Adrenal gland (tissue), 12 donors: ENCODE data around the gene BTBD19. TPM values are rescaled to one million over a fixed set of nuclear protein-coding genes. Genes with fewer than 3 reads are reported as not detected.

Experiments
- DNase-seq, 7 donors: peaks; one replicate each; pipeline ENCODE4 v3.0.0-alpha.2; 2019 to 2020
- H3K27ac ChIP-seq, 5 donors: fragments of 200-600 bp; sonication (generic) in 4 of 5; 1 replicate in 3 of 5; 2 replicates in 2 of 5; pipeline versions ENCODE4 v1.5.1 to v1.8.0; 2016 to 2020; ENCODE audit warnings: mild to moderate bottlenecking in 1 of 5
- H3K27me3 ChIP-seq: fragments of 200-600 bp; 2 replicates; pipeline ENCODE4 v1.8.0; 2021
- H3K36me3 ChIP-seq, 2 donors: fragments of 200-600 bp; replicated peaks in 1 of 2; 1 replicate in 1 of 2; 2 replicates in 1 of 2; pipeline versions ENCODE4 v1.5.1 to v1.8.0; 2018 to 2022
- H3K4me1 ChIP-seq, 2 donors: fragments of 200-600 bp; replicated peaks in 1 of 2; 1 replicate in 1 of 2; 2 replicates in 1 of 2; pipeline versions ENCODE4 v1.5.1 to v1.8.0; 2018 to 2021
- H3K4me3 ChIP-seq, 4 donors: fragments of 200-600 bp; sonication (generic) in 3 of 4; one replicate each; pipeline ENCODE4 v1.5.1; 2016 to 2018
- H3K9me3 ChIP-seq, 3 donors: fragments of 200-600 bp; sonication (generic) in 1 of 3; replicated peaks in 1 of 3; 1 replicate in 2 of 3; 2 replicates in 1 of 3; pipeline versions ENCODE4 v1.5.1 to v1.8.0; 2016 to 2021
- POLR2A ChIP-seq, 2 donors: fragments of 450-650 bp; IDR thresholded peaks; one replicate each; pipeline ENCODE4 v1.6.1; 2017; ENCODE audit warnings: antibody characterized with exemption in 2 of 2, mild to moderate bottlenecking in 2 of 2, moderate library complexity in 1 of 2
- WGBS, 4 donors: extraction: QIAGEN DNeasy Blood & Tissue Kit in 2 of 4; methylation state at CpG; one replicate each; pipeline versions ENCODE4 v1.1.5 to v1.1.7; 2013 to 2017; 5-methylcytosine and 5-hydroxymethylcytosine counted together
- intact Hi-C, 2 donors: fragments of 100-400 bp; cut with DNase I; formaldehyde crosslinking; loops; one replicate each; pipeline versions ENCODE4 v1.14.1 to v1.15.0; 2022 to 2023
- polyA plus RNA-seq, 3 donors: library from polyadenylated mRNA; stranded (reverse); fragments of 200-250 nt in 2 of 3; fragments of 350-450 nt in 1 of 3; fragmentation: Illumina TruSeq in 1 of 3; extraction: RNeasy Lipid Tissue Mini Kit (QIAGEN cat#74804) in 1 of 3; gene quantifications; one replicate each; pipeline ENCODE4 v1.2.3, GENCODE V29; 2013 to 2014
- total RNA-seq, 9 donors: library from RNA; depleted of rRNA in 4 of 9; stranded (reverse); fragments of >200 nt in 4 of 9; fragments of 120-200 nt in 1 of 9; fragmentation: NEBNext Ultra II Directional in 1 of 9; extraction: Animal tissue kit (Norgen Biotek cat#: 25700) in 1 of 9; gene quantifications; one replicate each; pipeline versions ENCODE4 v1.1.0 to v1.2.4, GENCODE V29; 2013 to 2023
- TF ChIP-seq, protein P1 (sequence below), 6 experiments: fragments of 450-650 bp in 4 of 6; fragments of 200-600 bp in 2 of 6; sonication (generic) in 1 of 6; IDR thresholded peaks; 1 replicate in 5 of 6; 2 replicates in 1 of 6; pipeline versions ENCODE4 v1.5.1 to v1.8.0; 2016 to 2021; ENCODE audit warnings: antibody characterized with exemption in 6 of 6, mild to moderate bottlenecking in 2 of 6, moderate library complexity in 1 of 6
- donor health status: healthy with polysubstance abuse.
- donor health status: Bipolar disorder and iron deficiency.
- donor health status: DM: yes; HTN: yes; CAD: no.
- donor health status: DM: no; HTN: no; CAD: no.
- donor health status: DM: no; HTN: no; CAD: no.
- donor health status: DM: yes; HTN: yes; CAD: no.

Gene BTBD19
- total and polyA plus RNA-seq, 12 donors: 4.8 to 67.2 (median 21.3) TPM

- 3 to 20% (median 5%) methylated on average over 3 to 49 of the region's 49 CpGs for WGBS, 4 donors
- Histone ChIP-seq H3K36me3 (peaks cover 0 to 3% of the 10 kb centered on the region in 2 donors), H3K4me1 (peaks cover 11 to 25% of the 10 kb centered on the region in 2 donors), H3K9me3 (no peaks in the 10 kb centered on the region), H3K27ac (peak overlapping the region in 2 of 5 donors; percentile 55 to 60), H3K27me3 (no peaks in the 10 kb centered on the region), H3K4me3 (peak overlapping the region in 2 of 4 donors; percentile 27 to 56)
- TF ChIP-seq, protein P1, sequence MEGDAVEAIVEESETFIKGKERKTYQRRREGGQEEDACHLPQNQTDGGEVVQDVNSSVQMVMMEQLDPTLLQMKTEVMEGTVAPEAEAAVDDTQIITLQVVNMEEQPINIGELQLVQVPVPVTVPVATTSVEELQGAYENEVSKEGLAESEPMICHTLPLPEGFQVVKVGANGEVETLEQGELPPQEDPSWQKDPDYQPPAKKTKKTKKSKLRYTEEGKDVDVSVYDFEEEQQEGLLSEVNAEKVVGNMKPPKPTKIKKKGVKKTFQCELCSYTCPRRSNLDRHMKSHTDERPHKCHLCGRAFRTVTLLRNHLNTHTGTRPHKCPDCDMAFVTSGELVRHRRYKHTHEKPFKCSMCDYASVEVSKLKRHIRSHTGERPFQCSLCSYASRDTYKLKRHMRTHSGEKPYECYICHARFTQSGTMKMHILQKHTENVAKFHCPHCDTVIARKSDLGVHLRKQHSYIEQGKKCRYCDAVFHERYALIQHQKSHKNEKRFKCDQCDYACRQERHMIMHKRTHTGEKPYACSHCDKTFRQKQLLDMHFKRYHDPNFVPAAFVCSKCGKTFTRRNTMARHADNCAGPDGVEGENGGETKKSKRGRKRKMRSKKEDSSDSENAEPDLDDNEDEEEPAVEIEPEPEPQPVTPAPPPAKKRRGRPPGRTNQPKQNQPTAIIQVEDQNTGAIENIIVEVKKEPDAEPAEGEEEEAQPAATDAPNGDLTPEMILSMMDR (IDR thresholded peaks at IDR 0.05): peak; percentile 98 to 99 (median 99)
- TF ChIP-seq POLR2A (IDR thresholded peaks at IDR 0.05): no peak
- intact Hi-C loops: loop anchor here in 1 of 2 donors (10.0 kb wide), 1 partner anchor 51 kb away; the partner anchor contains the start of genes KIF2C and RNU5D-1
- peak in 6 of 7 donors; percentile 70 to 81 (median 74) for DNase-seq
Measured at GRCh38 chr1:44786138-44786840, 22.0 kb upstream of the BTBD19 start.

DNA sequence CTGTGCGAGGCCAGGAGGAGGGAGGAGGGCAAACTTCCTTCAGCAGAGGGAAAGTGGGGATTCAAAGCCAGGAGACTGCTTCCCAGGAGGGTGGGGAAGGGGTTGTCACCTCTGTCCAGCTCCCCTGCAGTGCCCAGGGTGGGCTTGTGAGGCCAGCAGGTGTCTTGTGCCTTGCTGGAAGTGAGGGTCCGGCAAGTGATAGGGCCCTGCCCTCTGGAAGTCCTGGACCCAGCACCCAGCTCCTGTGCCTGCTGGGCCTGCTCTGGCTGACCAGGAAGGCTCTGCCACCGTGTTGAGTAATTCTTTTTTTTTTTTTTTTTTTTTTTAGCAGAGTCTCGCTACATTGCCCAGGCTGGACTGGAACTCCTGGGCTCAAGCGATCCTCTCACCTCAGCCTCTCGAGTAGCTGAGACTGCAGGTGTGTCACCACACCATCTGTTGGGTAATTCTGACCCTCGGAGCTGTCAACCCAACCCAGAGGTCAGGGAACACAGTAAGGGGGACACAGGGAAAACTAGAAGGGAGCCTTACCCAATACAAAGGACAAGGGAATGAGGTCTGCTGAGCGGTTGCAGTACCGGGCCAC, 21.4 kb upstream of the BTBD19 start:
- intact Hi-C loops: loop anchor here in 1 of 2 donors (10.0 kb wide), 1 partner anchor 52 kb away; the partner anchor contains the start of genes KIF2C and RNU5D-1
- no peak for TF ChIP-seq POLR2A (IDR thresholded peaks at IDR 0.05)
- TF ChIP-seq, protein P1 (IDR thresholded peaks at IDR 0.05): no peak
- Histone ChIP-seq H3K4me3 (no peak overlapping the region), H3K36me3 (no peaks in the 10 kb centered on the region), H3K27me3 (no peaks in the 10 kb centered on the region), H3K9me3 (no peaks in the 10 kb centered on the region), H3K4me1 (peaks cover 11 to 25% of the 10 kb centered on the region in 2 donors), H3K27ac (peak overlapping the region in 2 of 5 donors; percentile 55 to 60)
- no peak for DNase-seq
- WGBS, 4 donors: 78 to 83% (median 80%) methylated on average over 8 to 9 of the region's 9 CpGs

- WGBS, 4 donors: 88 to 97% (median 94%) methylated on average over 5 to 10 of the region's 10 CpGs
- Histone ChIP-seq H3K9me3 (no peaks in the 10 kb centered on the region), H3K36me3 (no peaks in the 10 kb centered on the region), H3K4me3 (no peak overlapping the region), H3K4me1 (peaks cover 11 to 25% of the 10 kb centered on the region in 2 donors), H3K27ac (no peak overlapping the region), H3K27me3 (no peaks in the 10 kb centered on the region)
- TF ChIP-seq POLR2A (IDR thresholded peaks at IDR 0.05): no peak
- TF ChIP-seq, protein P1 (IDR thresholded peaks at IDR 0.05): no peak
- DNase-seq: no peak
- intact Hi-C loops: loop anchor here in 1 of 2 donors (10.0 kb wide), 1 partner anchor 53 kb away; the partner anchor contains the start of genes KIF2C and RNU5D-1
Measured at GRCh38 chr1:44787506-44787905, 20.8 kb upstream of the BTBD19 start.

DNA sequence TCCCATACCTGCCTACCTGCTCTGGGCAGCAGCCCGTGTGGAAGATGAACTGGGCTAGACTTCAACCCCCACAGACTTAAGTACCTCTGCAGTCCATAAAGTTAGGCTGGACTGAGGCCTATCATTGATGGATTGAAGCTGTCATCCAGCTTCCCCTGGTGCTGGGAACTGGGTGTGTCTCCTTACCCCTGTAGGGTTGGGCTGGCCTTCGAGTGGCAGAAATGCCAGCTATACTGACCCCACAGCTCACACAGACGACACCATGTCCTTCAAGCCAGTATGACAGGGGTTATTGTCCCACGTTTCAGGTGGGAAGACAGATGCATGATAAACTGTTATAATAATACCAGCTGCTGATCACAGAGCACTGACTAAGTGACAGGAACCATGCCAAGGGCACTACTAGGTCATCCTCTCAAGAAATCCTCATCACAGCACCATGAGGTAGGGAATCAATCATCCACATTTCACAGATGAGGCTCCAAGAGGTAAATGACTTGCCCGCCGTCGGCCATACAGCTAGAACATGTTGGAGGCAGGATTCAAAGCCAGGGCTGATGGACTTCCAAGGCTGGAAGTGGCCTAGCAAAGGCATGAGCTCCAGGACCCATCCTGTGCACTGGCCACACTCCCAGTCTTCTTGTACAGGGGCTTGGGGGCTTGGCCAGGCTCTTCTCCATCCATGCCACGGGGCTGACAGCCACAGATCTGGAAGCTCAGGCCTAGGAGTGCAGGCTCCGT, 20.0 kb upstream of the BTBD19 start, which contains the start of gene BEST4:
Gene BEST4, minus strand, starts transcription at position 51 of the 741 bp plus-strand sequence. CDS start 465 bp downstream, outside the sequence.
- WGBS, 4 donors: 72 to 85% (median 80%) methylated on average over 6 to 9 of the region's 9 CpGs
- no peak for TF ChIP-seq POLR2A (IDR thresholded peaks at IDR 0.05)
- TF ChIP-seq, protein P1 (IDR thresholded peaks at IDR 0.05): no peak
- Histone ChIP-seq H3K9me3 (no peaks in the 10 kb centered on the region), H3K4me3 (no peak within 1 kb of the TSS), H3K36me3 (no peaks in the 10 kb centered on the region), H3K4me1 (peaks cover 11 to 25% of the 10 kb centered on the region in 2 donors), H3K27me3 (no peaks in the 10 kb centered on the region), H3K27ac (no peak within 1 kb of the TSS)
- DNase-seq: no peak
- intact Hi-C loops: loop anchor here in 1 of 2 donors (10.0 kb wide), 1 partner anchor 53 kb away; the partner anchor contains the start of genes KIF2C and RNU5D-1
